ENCODE results near the gene CPED1. TPM values are rescaled to one million over a fixed set of nuclear protein-coding genes. Genes with fewer than 3 reads are reported as not detected.
"Not testable (repeated sequence)": the region's sequence is repeated elsewhere in the genome, so short reads cannot be mapped to it uniquely, and the experiment has no call there.

CPED1 gene
- total RNA-seq, 2 donors from 2014 or later: 77.4 to 126 TPM

- peak; percentile 85 for ATAC-seq (ENCODE audit: insufficient number of reproducible peaks, low FRiP score, low read depth)
- no peak for TF ChIP-seq CTCF (IDR thresholded peaks at IDR 0.05)
- H3K27ac ChIP-seq: peak overlapping the region; percentile 88
These were observed 81.0 kb downstream of the CPED1 start for GRCh38 chr7:121069346-121070100.

GRCh38 chr7:121071132-121071531, 82.6 kb downstream of the CPED1 start:
- no peak overlapping the region for H3K4me3 ChIP-seq
- peak overlapping the region; percentile 50 to 51 for H3K27ac ChIP-seq
- no peak for ATAC-seq (ENCODE audit: insufficient number of reproducible peaks, low FRiP score, low read depth)

More at GRCh38 chr7:121069346-121070100, 81.0 kb downstream of the CPED1 start:
- Histone ChIP-seq H3K36me3 (no peaks in the 10 kb centered on the region), H3K4me3 (peak overlapping the region; percentile 60), H3K4me1 (ENCODE audit: control insufficient read depth in 1 of 2, low read depth in 2 of 2) (peaks cover 39 to 55% of the 10 kb centered on the region in 2 donors), H3K27me3 (replicated peaks; ENCODE audit: insufficient read depth) (no peaks in the 10 kb centered on the region), H3K9me3 (no peaks in the 10 kb centered on the region)
- DNase-seq (ENCODE audit: low spot score): peak; percentile 25

GRCh38 chr7:121071662-121072061, 83.2 kb downstream of the CPED1 start:
- H3K27ac ChIP-seq: peak overlapping the region; percentile 50 to 51

More at GRCh38 chr7:121071132-121071531, 82.6 kb downstream of the CPED1 start:
- Histone ChIP-seq H3K36me3 (no peaks in the 10 kb centered on the region), H3K9me3 (no peaks in the 10 kb centered on the region), H3K27me3 (replicated peaks; ENCODE audit: insufficient read depth) (no peaks in the 10 kb centered on the region), H3K4me1 (ENCODE audit: control insufficient read depth in 1 of 2, low read depth in 2 of 2) (peaks cover 29 to 59% of the 10 kb centered on the region in 2 donors)
- DNase-seq (ENCODE audit: low spot score): no peak
- TF ChIP-seq CTCF (IDR thresholded peaks at IDR 0.05): no peak

GRCh38 chr7:121072826-121073225, 84.3 kb downstream of the CPED1 start:
- no peak for DNase-seq (ENCODE audit: low spot score)
- Histone ChIP-seq H3K4me3 (no peak overlapping the region), H3K36me3 (no peaks in the 10 kb centered on the region), H3K9me3 (no peaks in the 10 kb centered on the region), H3K27ac (peak overlapping the region; percentile 19 to 76), H3K4me1 (ENCODE audit: control insufficient read depth in 1 of 2, low read depth in 2 of 2) (peaks cover 38 to 71% of the 10 kb centered on the region in 2 donors), H3K27me3 (replicated peaks; ENCODE audit: insufficient read depth) (no peaks in the 10 kb centered on the region)
- TF ChIP-seq CTCF (IDR thresholded peaks at IDR 0.05): no peak
- ATAC-seq (ENCODE audit: insufficient number of reproducible peaks, low FRiP score, low read depth): no peak

More at GRCh38 chr7:121071662-121072061, 83.2 kb downstream of the CPED1 start:
- DNase-seq (ENCODE audit: low spot score) (no peak), ATAC-seq (ENCODE audit: insufficient number of reproducible peaks, low FRiP score, low read depth) (no peak)
- Histone ChIP-seq H3K9me3 (no peaks in the 10 kb centered on the region), H3K4me1 (ENCODE audit: control insufficient read depth in 1 of 2, low read depth in 2 of 2) (peaks cover 32 to 64% of the 10 kb centered on the region in 2 donors), H3K4me3 (no peak overlapping the region), H3K36me3 (no peaks in the 10 kb centered on the region), H3K27me3 (replicated peaks; ENCODE audit: insufficient read depth) (no peaks in the 10 kb centered on the region)
- no peak for TF ChIP-seq CTCF (IDR thresholded peaks at IDR 0.05)

GRCh38 chr7:121073463-121074099, 85.1 kb downstream of the CPED1 start:
- DNase-seq (ENCODE audit: low spot score) (no peak), ATAC-seq (ENCODE audit: insufficient number of reproducible peaks, low FRiP score, low read depth) (no peak)
- Histone ChIP-seq H3K9me3 (no peaks in the 10 kb centered on the region), H3K36me3 (no peaks in the 10 kb centered on the region), H3K4me1 (ENCODE audit: control insufficient read depth in 1 of 2, low read depth in 2 of 2) (peaks cover 38 to 74% of the 10 kb centered on the region in 2 donors), H3K27me3 (replicated peaks; ENCODE audit: insufficient read depth) (no peaks in the 10 kb centered on the region), H3K27ac (peak overlapping the region; percentile 56 to 76), H3K4me3 (no peak overlapping the region)
- no peak for TF ChIP-seq CTCF (IDR thresholded peaks at IDR 0.05)

GRCh38 chr7:121075424-121075841, 86.9 kb downstream of the CPED1 start:
- not testable (repeated sequence) for H3K27me3 ChIP-seq (replicated peaks; ENCODE audit: insufficient read depth); H3K9me3 ChIP-seq; H3K36me3 ChIP-seq; DNase-seq (ENCODE audit: low spot score); H3K4me3 ChIP-seq; ATAC-seq (ENCODE audit: insufficient number of reproducible peaks, low FRiP score, low read depth)
- Histone ChIP-seq H3K27ac (peak overlapping the region in 1 of 2 donors; percentile 76), H3K4me1 (ENCODE audit: control insufficient read depth in 1 of 2, low read depth in 2 of 2) (peaks cover 37 to 81% of the 10 kb centered on the region in 2 donors)
